DMS53 (cell line): Measurements from ENCODE around the gene LTBP1.
A peak's percentile ranks its signal among the peaks of the same experiment; 100 is the strongest.

Source experiments
- DNase-seq: peaks from one replicate; lab custom pipeline; 2025; lab: John Stamatoyannopoulos, UW

The LTBP1 gene

GRCh38 chr2:33118651-33119050, 171.9 kb downstream of the LTBP1 start:
- DNase-seq: no peak

- no peak for DNase-seq
These were observed 174.7 kb downstream of the LTBP1 start for GRCh38 chr2:33121416-33121815.

- no peak for DNase-seq
These were observed 175.2 kb downstream of the LTBP1 start for GRCh38 chr2:33121925-33122324.

GRCh38 chr2:33122726-33123125, 176.0 kb downstream of the LTBP1 start:
- no peak for DNase-seq

- DNase-seq: no peak
These were observed 176.5 kb downstream of the LTBP1 start for GRCh38 chr2:33123216-33123615.

- no peak for DNase-seq
These were observed 179.8 kb downstream of the LTBP1 start for GRCh38 chr2:33126552-33126951.

GRCh38 chr2:33126958-33127357, 180.2 kb downstream of the LTBP1 start:
- no peak for DNase-seq

GRCh38 chr2:33129263-33130053, 182.7 kb downstream of the LTBP1 start:
- no peak for DNase-seq

- no peak for DNase-seq
These were observed 183.3 kb downstream of the LTBP1 start for GRCh38 chr2:33130054-33130447.

- DNase-seq: no peak
These were observed 183.8 kb downstream of the LTBP1 start for GRCh38 chr2:33130544-33130943.

- no peak for DNase-seq
These were observed 184.4 kb downstream of the LTBP1 start for GRCh38 chr2:33131111-33131510.

GRCh38 chr2:33131749-33132148, 185.0 kb downstream of the LTBP1 start:
- no peak for DNase-seq

- DNase-seq: no peak
These were observed 186.8 kb downstream of the LTBP1 start for GRCh38 chr2:33133454-33133952.

GRCh38 chr2:33134086-33134771, 187.5 kb downstream of the LTBP1 start:
- DNase-seq: peak; percentile 63

- peak; percentile 19 for DNase-seq
These were observed 188.2 kb downstream of the LTBP1 start for GRCh38 chr2:33134791-33135560.

GRCh38 chr2:33135645-33136044, 188.9 kb downstream of the LTBP1 start:
- no peak for DNase-seq

GRCh38 chr2:33136056-33136455, 189.3 kb downstream of the LTBP1 start:
- no peak for DNase-seq

- DNase-seq: no peak
These were observed 189.8 kb downstream of the LTBP1 start for GRCh38 chr2:33136566-33136965.

- DNase-seq: no peak
These were observed 190.6 kb downstream of the LTBP1 start for GRCh38 chr2:33137331-33137730.

- DNase-seq: no peak
These were observed 193.2 kb downstream of the LTBP1 start for GRCh38 chr2:33139949-33140348.

GRCh38 chr2:33141476-33141875, 194.7 kb downstream of the LTBP1 start:
- no peak for DNase-seq

GRCh38 chr2:33142810-33143209, 196.1 kb downstream of the LTBP1 start:
- DNase-seq: no peak

- no peak for DNase-seq
These were observed 197.5 kb downstream of the LTBP1 start for GRCh38 chr2:33144243-33144642.
